Karpas-422 (cell line): Measurements from ENCODE around the gene SHISA5. TPM values are rescaled to one million over a fixed set of nuclear protein-coding genes. Genes with fewer than 3 reads are reported as not detected.

ENCODE experiments used
- DNase-seq: peaks from one replicate; pipeline ENCODE4 v3.0.0-alpha.2; 2015
- H2AFZ ChIP-seq: fragments of 200-600 bp; sonication (generic); 2 replicates; pipeline ENCODE4 v1.6.1; 2014; ENCODE audit warnings: antibody characterized with exemption, low read length, mixed read lengths
- H3K27ac ChIP-seq: fragments of 200-600 bp; sonication (generic); 2 replicates; pipeline ENCODE4 v1.5.1; 2014; ENCODE audit warnings: mild to moderate bottlenecking, low read length, moderate library complexity
- H3K27me3 ChIP-seq: fragments of 200-600 bp; sonication (generic); 2 replicates; pipeline ENCODE4 v1.6.1; 2014; ENCODE audit warnings: low read length, mixed read lengths
- H3K36me3 ChIP-seq: fragments of 200-600 bp; sonication (generic); 2 replicates; pipeline ENCODE4 v1.6.1; 2014; ENCODE audit warnings: low read length, mixed read lengths; ENCODE audit not compliant: insufficient read depth
- H3K4me1 ChIP-seq: fragments of 200-600 bp; sonication (generic); 2 replicates; pipeline ENCODE4 v1.6.1; 2014; ENCODE audit warnings: mild to moderate bottlenecking, low read length, mixed read lengths
- H3K4me2 ChIP-seq: fragments of 200-600 bp; sonication (generic); 2 replicates; pipeline ENCODE4 v1.6.1; 2014; ENCODE audit warnings: low read length, low read depth, mild to moderate bottlenecking; ENCODE audit not compliant: poor library complexity, severe bottlenecking
- H3K4me3 ChIP-seq: fragments of 200-600 bp; sonication (generic); 2 replicates; pipeline ENCODE4 v1.5.1; 2014; ENCODE audit warnings: mild to moderate bottlenecking, antibody characterized with exemption, low read length, mixed read lengths
- H3K79me2 ChIP-seq: fragments of 200-600 bp; sonication (generic); 2 replicates; pipeline ENCODE4 v1.6.1; 2014; ENCODE audit warnings: mild to moderate bottlenecking, low read length, mixed read lengths
- H3K9ac ChIP-seq: fragments of 200-600 bp; sonication (generic); 2 replicates; pipeline ENCODE4 v1.6.0; 2014; ENCODE audit warnings: low read length
- H3K9me2 ChIP-seq: fragments of 200-600 bp; sonication (generic), shearing (Covaris generic); replicated peaks from 2 replicates; pipeline ENCODE4 v1.6.0; 2014; ENCODE audit warnings: mild to moderate bottlenecking, low read length, moderate library complexity; ENCODE audit not compliant: insufficient read depth
- H3K9me3 ChIP-seq: fragments of 300-700, 200-600 bp; sonication (generic); 2 replicates; pipeline ENCODE4 v1.6.1; 2014; ENCODE audit warnings: low read length, mixed read lengths
- H4K20me1 ChIP-seq: fragments of 200-600 bp; sonication (generic); 2 replicates; pipeline ENCODE4 v1.6.1; 2014; ENCODE audit warnings: mild to moderate bottlenecking, antibody characterized with exemption, low read length, low read depth; ENCODE audit not compliant: insufficient read depth
- total RNA-seq: library from RNA; depleted of rRNA; stranded (reverse); fragments of >200 nt; shearing (Covaris generic); gene quantifications from 2 replicates; pipeline ENCODE4 v1.2.3, GENCODE V29; 2014; ENCODE audit warnings: low replicate concordance

The SHISA5 gene
- total RNA-seq, 1 experiment from 2014 or later: 149 TPM

DNA sequence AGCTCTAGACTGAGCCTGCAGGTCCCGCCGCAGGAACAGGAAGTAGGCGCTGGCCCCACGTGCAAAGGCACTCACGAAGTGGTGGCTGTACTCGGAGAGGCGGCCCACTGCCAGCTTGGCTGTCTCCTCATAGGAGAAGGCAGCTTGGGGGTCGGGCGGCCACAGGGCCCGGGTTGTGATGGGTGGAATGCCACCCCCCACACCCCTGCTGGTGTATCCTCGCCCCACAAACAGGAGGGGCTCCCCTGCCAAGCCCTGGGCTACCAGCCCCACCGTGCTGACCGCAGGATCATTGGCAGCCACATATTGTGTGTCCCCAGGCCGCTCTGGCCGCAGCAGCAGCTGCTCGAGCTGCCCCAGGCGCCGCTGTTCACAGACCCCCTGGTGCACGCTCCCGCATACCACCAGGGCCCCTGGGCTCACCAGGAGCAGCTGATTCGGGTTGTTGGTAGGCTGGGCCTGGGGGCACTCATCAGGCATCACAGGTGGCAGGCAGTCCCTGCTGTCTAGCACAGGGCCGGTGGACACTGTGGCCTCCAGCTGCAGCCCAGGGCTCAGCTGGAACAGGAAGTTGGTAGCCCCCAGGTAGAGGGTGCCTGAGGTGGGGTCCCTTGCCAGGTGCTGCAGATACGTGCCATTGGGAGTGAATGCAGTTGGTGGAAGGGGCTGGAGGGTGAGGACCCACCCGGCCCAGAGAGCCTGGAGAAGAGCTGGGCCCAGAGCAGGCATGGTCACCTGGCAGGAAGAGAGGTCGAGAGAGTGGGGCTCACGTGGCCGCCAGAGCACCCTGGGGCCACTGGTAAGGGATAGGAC lies 79.9 kb downstream of the SHISA5 start:
- Histone ChIP-seq H3K27ac (no peak overlapping the region), H2AFZ (no peak overlapping the region), H3K9me3 (no peaks in the 10 kb centered on the region), H3K4me1 (peaks cover 35% of the 10 kb centered on the region), H4K20me1 (no peaks in the 10 kb centered on the region), H3K4me3 (no peak overlapping the region), H3K4me2 (no peak overlapping the region), H3K36me3 (no peaks in the 10 kb centered on the region), H3K27me3 (no peaks in the 10 kb centered on the region), H3K9ac (no peak overlapping the region), H3K79me2 (peaks cover 55% of the 10 kb centered on the region), H3K9me2 (no peaks in the 10 kb centered on the region)
- no peak for DNase-seq

- Histone ChIP-seq H4K20me1 (no peaks in the 10 kb centered on the region), H3K27me3 (no peaks in the 10 kb centered on the region), H3K9ac (no peak overlapping the region), H3K27ac (no peak overlapping the region), H3K4me2 (no peak overlapping the region), H3K9me2 (no peaks in the 10 kb centered on the region), H3K4me3 (no peak overlapping the region), H3K4me1 (peaks cover 34% of the 10 kb centered on the region), H3K36me3 (no peaks in the 10 kb centered on the region), H3K79me2 (peaks cover 50% of the 10 kb centered on the region), H2AFZ (no peak overlapping the region), H3K9me3 (no peaks in the 10 kb centered on the region)
- DNase-seq: no peak
These were observed 80.6 kb downstream of the SHISA5 start for GRCh38 chr3:48423241-48423882.

DNA sequence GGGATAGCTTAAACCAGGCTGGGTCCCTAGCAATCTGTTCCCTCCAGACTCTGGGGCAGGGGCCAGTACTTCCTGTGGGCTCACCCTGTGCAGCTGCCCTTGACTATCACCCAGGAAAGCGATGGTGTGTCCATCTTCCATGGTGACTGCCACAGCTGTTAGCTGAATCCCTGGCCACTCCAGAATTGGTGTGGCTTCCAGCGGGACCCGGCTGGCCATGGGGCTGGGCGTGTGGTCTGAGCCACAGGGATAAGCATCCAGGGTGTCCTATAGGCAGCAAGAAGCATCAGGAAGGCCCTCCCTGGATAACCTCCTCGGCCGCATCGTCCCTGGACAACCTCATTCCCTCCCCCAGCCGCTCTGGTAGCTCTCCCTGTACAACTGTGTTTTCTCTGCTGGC lies 81.3 kb downstream of the SHISA5 start:
- peaks cover 43% of the 10 kb centered on the region for H3K79me2 ChIP-seq
- no peak overlapping the region for H3K27ac ChIP-seq
- no peaks in the 10 kb centered on the region for H3K9me2 ChIP-seq
- no peak overlapping the region for H3K4me2 ChIP-seq
- no peaks in the 10 kb centered on the region for H4K20me1 ChIP-seq
- H3K9ac ChIP-seq: no peak overlapping the region
- DNase-seq: no peak
- no peaks in the 10 kb centered on the region for H3K27me3 ChIP-seq
- peaks cover 27% of the 10 kb centered on the region for H3K4me1 ChIP-seq
- no peak overlapping the region for H2AFZ ChIP-seq
- H3K9me3 ChIP-seq: no peaks in the 10 kb centered on the region
- no peaks in the 10 kb centered on the region for H3K36me3 ChIP-seq
- H3K4me3 ChIP-seq: no peak overlapping the region

DNA sequence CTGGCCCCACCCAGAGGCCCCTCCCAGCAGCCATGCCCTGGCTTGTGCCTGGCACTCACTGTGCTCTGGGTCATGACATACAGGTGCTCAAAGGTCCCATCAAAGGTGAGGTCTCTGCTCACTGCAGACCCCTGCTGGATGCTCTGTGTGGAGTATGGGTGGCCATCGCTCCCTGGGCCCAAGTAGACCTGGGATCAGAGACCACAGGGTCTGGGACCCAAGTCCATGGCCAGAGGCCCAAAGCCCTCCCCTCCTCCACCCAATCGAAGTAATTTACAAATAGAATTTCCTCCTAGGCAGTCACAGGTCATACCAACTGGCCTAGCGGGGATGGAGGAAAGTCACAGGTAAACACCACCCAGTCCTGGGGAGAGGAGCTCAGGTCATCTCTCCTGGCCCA lies 81.7 kb downstream of the SHISA5 start:
- Histone ChIP-seq H3K9me3 (no peaks in the 10 kb centered on the region), H3K9ac (no peak overlapping the region), H3K9me2 (no peaks in the 10 kb centered on the region), H3K4me2 (no peak overlapping the region), H3K4me1 (peaks cover 23% of the 10 kb centered on the region), H4K20me1 (no peaks in the 10 kb centered on the region), H3K27ac (no peak overlapping the region), H2AFZ (no peak overlapping the region), H3K79me2 (peaks cover 39% of the 10 kb centered on the region), H3K4me3 (no peak overlapping the region), H3K36me3 (no peaks in the 10 kb centered on the region), H3K27me3 (no peaks in the 10 kb centered on the region)
- DNase-seq: no peak

GRCh38 chr3:48420561-48420960 lies 83.4 kb downstream of the SHISA5 start:
- H3K27me3 ChIP-seq: no peaks in the 10 kb centered on the region
- DNase-seq: no peak
- H3K4me1 ChIP-seq: peaks cover 7% of the 10 kb centered on the region
- no peak overlapping the region for H3K4me3 ChIP-seq
- H3K4me2 ChIP-seq: no peak overlapping the region
- H2AFZ ChIP-seq: no peak overlapping the region
- H3K9me2 ChIP-seq: no peaks in the 10 kb centered on the region
- no peak overlapping the region for H3K27ac ChIP-seq
- peaks cover 22% of the 10 kb centered on the region for H3K79me2 ChIP-seq
- no peaks in the 10 kb centered on the region for H3K9me3 ChIP-seq
- H3K36me3 ChIP-seq: no peaks in the 10 kb centered on the region
- no peak overlapping the region for H3K9ac ChIP-seq
- H4K20me1 ChIP-seq: no peaks in the 10 kb centered on the region

- Histone ChIP-seq H3K9me2 (no peaks in the 10 kb centered on the region), H3K4me1 (peaks cover 7% of the 10 kb centered on the region), H3K27me3 (no peaks in the 10 kb centered on the region), H3K4me3 (no peak overlapping the region), H4K20me1 (no peaks in the 10 kb centered on the region), H3K9me3 (no peaks in the 10 kb centered on the region), H2AFZ (no peak overlapping the region), H3K36me3 (no peaks in the 10 kb centered on the region; the same call in 1 of the 2 replicates), H3K4me2 (no peak overlapping the region), H3K27ac (no peak overlapping the region), H3K79me2 (peaks cover 12% of the 10 kb centered on the region; the same call in 1 of the 2 replicates), H3K9ac (no peak overlapping the region)
- DNase-seq: no peak
These were observed 84.4 kb downstream of the SHISA5 start for GRCh38 chr3:48419597-48419996.

DNA sequence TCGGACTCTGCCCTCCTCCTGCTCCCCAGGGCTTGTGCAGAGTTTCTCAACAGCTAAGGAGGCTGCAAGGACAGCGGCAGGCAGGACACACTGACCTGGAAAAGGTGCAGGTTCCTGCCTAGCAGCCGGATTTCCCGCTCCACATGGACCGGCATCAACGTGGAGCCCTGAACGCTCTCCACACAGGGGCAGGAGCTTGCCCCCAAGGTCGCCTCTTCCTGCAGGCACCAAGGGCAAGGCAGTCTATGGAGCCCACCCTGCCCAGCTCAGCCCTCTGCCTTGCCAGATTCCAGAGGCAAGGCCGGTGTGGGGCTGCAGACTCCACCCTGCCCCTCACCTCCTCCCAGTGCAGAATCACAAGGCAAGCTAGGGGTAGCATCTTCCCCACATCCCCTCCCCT lies 84.8 kb downstream of the SHISA5 start:
- no peaks in the 10 kb centered on the region for H3K27me3 ChIP-seq
- H3K4me2 ChIP-seq: no peak overlapping the region
- H4K20me1 ChIP-seq: no peaks in the 10 kb centered on the region
- no peak overlapping the region for H3K9ac ChIP-seq
- H3K9me3 ChIP-seq: no peaks in the 10 kb centered on the region
- H3K4me1 ChIP-seq: peaks cover 7% of the 10 kb centered on the region
- no peaks in the 10 kb centered on the region; the same call in 1 of the 2 replicates for H3K36me3 ChIP-seq
- no peak overlapping the region for H3K4me3 ChIP-seq
- H3K27ac ChIP-seq: no peak overlapping the region
- DNase-seq: no peak
- H2AFZ ChIP-seq: no peak overlapping the region
- H3K79me2 ChIP-seq: peaks cover 10% of the 10 kb centered on the region; the same call in 1 of the 2 replicates
- H3K9me2 ChIP-seq: no peaks in the 10 kb centered on the region

DNA sequence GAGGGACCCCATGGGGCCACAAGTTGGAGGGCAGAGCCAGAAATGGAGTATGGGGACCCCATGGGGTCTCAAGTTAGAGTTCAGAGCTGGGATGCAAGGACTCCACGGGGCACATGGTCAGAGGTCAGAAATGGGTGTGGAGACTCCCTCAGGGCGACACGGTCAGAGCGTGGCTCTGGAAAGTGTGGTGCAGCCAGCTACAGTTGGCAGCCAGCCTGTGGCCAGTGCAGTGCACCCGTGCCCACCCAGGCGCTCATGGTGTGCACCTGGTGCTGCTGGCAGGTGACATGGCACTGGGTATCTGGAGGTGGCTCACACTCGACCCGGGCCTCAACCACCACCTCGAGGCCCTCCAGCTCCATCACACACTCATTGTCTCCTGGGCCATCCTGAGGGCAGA lies 85.3 kb downstream of the SHISA5 start:
- H3K9me2 ChIP-seq: no peaks in the 10 kb centered on the region
- H4K20me1 ChIP-seq: no peaks in the 10 kb centered on the region
- H3K27me3 ChIP-seq: no peaks in the 10 kb centered on the region
- H3K27ac ChIP-seq: no peak overlapping the region
- no peak overlapping the region for H3K9ac ChIP-seq
- H3K4me1 ChIP-seq: peaks cover 7% of the 10 kb centered on the region
- H2AFZ ChIP-seq: no peak overlapping the region
- peaks cover 5% of the 10 kb centered on the region; the same call in 1 of the 2 replicates for H3K79me2 ChIP-seq
- H3K36me3 ChIP-seq: no peaks in the 10 kb centered on the region; the same call in 1 of the 2 replicates
- H3K4me3 ChIP-seq: no peak overlapping the region
- H3K4me2 ChIP-seq: no peak overlapping the region
- no peak for DNase-seq
- H3K9me3 ChIP-seq: no peaks in the 10 kb centered on the region
